HG02981 (cell line): Measurements from ENCODE around the gene ADM2.
"Not testable (repeated sequence)": the region's sequence is repeated elsewhere in the genome, so short reads cannot be mapped to it uniquely, and the experiment has no call there.

Experiments
- ATAC-seq: cut with Tn5 transposase; IDR thresholded peaks from one replicate; pipeline ENCODE4 v1.9.1; 2021; ENCODE audit warnings: mild to moderate bottlenecking, moderate library complexity; ENCODE audit not compliant: unreplicated experiment

ADM2 gene

DNA sequence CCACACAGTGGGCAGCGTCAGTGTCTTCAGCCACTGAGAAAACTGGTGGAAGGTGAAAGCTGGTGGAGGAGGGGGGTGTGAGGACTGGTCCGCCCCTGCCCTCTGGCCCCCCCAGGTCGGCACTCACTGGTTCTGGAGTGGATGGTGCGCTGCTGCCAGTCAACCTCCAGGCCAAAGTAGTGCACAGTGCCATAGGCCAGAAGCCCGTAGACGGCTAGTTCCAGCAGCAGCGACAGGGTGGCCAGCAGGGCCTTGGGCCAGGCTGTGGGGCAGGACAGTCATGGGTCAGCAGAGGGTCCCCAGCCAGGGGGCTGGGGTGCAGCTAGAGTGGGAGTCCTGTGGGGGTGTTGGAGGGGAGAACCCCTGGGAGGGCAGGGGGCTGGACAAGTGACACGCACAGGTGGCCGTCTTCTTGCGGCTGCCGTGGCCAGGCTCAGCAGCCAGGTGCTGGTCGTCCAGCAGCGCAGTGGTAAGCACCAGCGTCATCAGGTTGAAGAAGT lies 24.0 kb downstream of the ADM2 start:
- ATAC-seq: no peak

DNA sequence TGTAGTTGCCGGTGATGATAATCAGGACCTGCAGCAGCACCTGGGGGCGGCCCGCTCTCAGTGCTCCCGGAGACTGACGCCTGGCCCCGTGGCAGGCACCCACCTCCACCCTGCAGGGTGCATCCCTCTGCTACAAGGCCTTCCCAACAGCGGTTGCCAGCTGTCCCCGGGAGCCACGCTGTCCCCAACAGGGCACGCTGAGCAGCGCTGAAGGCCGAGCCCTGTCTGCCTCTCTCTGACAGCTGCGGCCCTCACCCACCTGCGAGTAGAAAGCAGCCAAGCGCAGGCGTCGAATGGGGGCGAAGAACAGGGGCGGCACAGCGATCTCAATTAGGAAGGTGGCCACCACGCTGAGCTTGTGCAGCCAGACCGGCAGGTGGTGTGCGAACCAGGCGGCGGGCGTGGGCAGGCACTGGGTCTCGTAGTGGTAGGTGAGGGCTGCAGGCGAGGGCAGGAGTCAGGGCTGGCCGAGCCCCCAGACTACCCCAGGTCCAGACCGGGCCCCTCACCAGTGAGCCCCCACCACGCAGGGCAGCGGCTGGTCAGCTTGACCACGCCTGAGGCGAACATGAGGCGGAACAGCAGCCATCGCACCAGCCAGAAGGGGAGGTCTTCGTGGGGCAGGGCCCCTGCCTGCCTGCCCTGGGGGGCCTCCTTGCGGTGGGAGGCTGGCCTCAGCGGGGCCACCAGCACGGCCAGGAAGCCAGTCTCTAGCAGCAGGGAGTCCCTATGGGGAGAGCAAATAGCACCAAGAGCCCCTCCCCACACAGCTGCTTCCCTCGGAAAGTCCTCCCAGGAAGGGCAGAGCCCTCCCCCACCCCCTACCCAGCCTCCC lies 24.6 kb downstream of the ADM2 start:
- ATAC-seq: no peak

DNA sequence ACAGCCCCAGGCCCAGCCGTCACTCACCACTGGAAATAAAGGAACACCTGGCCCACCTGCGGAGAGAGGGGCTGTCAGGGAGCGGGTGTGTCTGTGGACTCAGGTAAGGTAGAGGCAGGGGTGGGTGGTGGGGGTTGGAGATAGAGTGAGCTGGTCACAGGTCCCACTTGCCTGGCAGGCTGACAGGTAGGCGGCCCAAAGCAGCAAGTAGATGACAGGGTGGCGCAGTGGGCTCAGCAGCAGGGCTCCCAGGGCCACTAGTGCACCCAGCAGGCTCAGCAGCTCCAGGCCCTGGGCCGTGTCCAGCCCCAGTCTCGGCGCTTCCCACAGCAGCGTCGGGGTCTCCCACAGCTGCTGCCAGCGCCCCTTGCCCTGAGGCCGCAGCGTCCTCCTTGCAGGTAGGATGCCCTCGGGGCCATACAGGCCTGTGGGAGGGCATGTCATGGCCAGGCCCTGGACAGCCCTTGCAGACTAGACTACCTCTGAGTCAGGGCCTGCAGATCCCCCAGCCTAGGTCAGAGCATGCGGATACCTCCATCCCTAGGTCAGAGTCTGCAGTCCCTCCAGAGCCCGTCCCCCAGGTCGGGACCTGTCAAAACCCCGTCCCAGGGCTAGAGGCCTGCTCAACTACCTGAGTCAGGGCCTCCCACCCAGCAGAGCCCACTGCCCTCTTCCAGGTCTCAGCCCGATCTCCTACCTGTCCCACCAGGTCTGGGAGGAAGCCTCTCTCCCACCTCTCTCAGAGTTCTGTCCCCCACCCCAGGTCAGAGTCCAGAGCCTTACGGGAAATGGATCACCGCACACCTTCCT lies 25.5 kb downstream of the ADM2 start:
- peak; percentile 9 for ATAC-seq

- peak; percentile 46 for ATAC-seq
Observed at GRCh38 chr22:50507421-50507990, 26.2 kb downstream of the ADM2 start, which contains the start of gene LMF2. LMF2 (minus strand) TSS chr22:50507702; CDS start chr22:50507675, 27 bp downstream.

GRCh38 chr22:50507991-50508884 lies 26.9 kb downstream of the ADM2 start, which contains the start of gene NCAPH2:
NCAPH2 (plus strand) TSS chr22:50508224; CDS start chr22:50508338, 114 bp downstream.
- ATAC-seq: peak; percentile 61

DNA sequence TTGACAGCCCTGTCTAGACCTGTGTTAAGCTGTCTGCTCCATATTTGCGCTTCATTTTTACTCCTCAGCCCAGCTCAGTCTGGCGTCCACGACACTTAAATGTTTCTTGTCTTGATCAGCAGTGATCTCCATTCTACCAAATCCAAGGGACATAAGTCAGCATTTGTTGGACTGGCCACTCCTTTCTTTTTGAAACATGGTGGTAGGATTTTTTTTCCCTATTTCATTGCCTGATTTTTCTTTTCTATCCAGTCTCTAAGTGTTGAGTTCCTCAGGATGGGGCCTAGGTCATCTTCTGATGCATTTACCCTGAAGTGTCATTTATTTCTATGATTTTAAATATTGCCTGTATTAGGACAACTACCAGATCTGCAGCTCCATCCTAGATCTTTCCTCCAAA lies 27.6 kb downstream of the ADM2 start:
- ATAC-seq: no peak

- no peak for ATAC-seq
Observed at GRCh38 chr22:50513175-50513574, 31.8 kb downstream of the ADM2 start.

DNA sequence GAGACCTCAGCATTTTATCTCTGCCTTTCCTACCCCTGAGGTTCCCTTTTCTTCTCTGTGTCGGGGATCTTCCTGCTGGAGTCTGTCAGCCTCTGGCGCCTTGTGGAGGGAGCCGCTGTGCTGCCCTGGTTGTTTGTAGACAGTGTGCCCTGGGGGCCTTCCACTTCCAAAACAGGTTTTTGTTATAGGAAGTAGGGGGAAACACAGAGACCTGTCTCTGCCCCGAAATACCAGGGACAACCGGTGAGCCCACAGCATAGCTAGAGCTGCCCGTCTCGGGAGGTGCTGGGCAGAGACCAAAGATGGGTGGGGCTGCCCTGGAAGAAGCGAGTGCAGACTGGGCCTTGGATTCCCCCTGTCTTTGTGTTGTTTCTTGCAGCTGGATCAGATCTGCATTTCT lies 34.7 kb downstream of the ADM2 start:
- ATAC-seq: no peak

DNA sequence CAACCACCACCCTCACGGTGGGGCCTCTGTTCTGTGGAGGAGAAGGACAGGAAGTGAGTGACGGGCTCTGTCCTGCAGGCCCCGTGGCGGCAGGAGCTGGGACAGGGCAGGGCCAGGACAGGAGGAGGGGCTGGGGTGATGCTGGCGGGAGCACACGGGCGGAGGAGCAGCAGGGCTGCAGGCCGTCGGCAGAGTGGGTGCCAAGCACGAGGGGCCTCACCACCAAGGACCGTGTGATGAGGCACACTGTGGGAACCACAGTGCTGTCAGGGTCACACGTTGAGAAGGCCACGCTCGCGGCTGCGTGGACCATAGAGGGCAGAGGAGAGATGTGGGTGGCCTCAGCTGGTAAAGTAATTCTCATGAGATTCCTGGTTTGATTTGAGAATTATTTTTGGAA lies 35.5 kb downstream of the ADM2 start:
- no peak for ATAC-seq

GRCh38 chr22:50517495-50518260 lies 36.3 kb downstream of the ADM2 start:
- no peak for ATAC-seq

- no peak for ATAC-seq
Observed at GRCh38 chr22:50518606-50519005, 37.3 kb downstream of the ADM2 start.

- ATAC-seq: no peak
Observed at GRCh38 chr22:50519151-50519550, 37.8 kb downstream of the ADM2 start.

- ATAC-seq: not testable (repeated sequence)
Observed at GRCh38 chr22:50520184-50520583, 38.8 kb downstream of the ADM2 start.

DNA sequence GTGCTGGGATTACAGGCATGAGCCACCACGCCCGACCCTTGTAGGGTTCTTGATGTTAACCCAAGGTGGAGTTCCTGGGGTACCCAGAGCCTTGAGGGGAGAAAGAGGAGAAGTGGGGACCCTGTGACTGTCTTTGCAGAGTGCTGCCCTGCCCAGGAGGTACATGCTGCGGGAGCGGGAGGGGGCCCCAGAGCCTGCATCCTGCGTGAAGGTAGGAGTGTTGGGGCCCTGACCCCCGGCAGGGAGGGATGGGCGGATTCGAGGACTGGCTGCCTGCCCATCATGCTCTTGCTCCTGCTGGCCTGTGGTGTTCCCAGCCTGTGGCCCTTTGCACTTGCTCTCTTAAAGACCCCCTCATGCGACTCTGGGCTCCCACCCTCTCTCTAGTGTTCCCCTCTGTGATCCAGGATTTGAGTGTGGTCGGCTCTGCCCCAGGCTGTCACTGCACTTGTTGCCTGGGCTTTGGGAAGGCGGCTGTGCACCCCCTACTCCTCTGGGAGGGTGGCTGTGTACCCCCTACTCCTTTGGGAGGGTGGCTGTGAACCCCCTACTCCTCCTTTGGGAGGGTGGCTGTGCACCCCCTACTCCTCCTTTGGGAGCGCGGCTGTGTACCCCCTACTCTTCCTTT lies 39.6 kb downstream of the ADM2 start:
- no peak for ATAC-seq

- ATAC-seq: no peak
Observed at GRCh38 chr22:50521710-50522109, 40.4 kb downstream of the ADM2 start.

- no peak for ATAC-seq
Observed at GRCh38 chr22:50522208-50522805, 41.0 kb downstream of the ADM2 start.

GRCh38 chr22:50522806-50523438 lies 41.6 kb downstream of the ADM2 start:
- ATAC-seq: no peak

DNA sequence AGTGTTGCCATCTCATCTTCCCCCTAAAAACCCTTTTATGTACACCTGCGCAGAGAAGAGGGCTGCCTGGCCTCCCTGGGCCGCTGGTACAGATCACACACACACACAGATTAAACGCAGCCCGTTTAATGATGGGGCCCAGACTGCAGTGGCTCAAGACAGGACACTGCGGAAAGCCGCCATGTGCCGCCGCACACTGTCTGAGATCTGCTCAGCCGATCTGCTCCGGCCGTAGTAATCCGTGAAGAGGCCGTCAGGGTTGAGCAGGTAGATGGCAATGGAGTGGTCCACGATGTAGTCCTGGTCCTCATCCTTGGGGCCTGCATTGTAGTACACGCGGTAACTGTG lies 42.1 kb downstream of the ADM2 start:
- ATAC-seq: no peak
